Glomerular visceral epithelial cell (primary cell): ENCODE measurements around the gene PLCB1.
"Not testable (repeated sequence)": the region's sequence is repeated elsewhere in the genome, so short reads cannot be mapped to it uniquely, and the experiment has no call there.

ENCODE experiments used
- DNase-seq: peaks from one replicate; pipeline ENCODE4 v3.0.0-alpha.2; 2016; ENCODE audit errors: extremely low spot score

Gene PLCB1

GRCh38 chr20:8131598-8132483, at the start of gene PLCB1:
Gene PLCB1, plus strand, starts transcription at chr20:8132266. Its CDS starts 386 bp downstream, at chr20:8132652.
- DNase-seq: peak; percentile 83

GRCh38 chr20:8082989-8083388, 49.1 kb upstream of the PLCB1 start:
- DNase-seq: no peak

GRCh38 chr20:8089668-8090067, 42.4 kb upstream of the PLCB1 start:
- DNase-seq: no peak

GRCh38 chr20:8094415-8094818, 37.6 kb upstream of the PLCB1 start:
- DNase-seq: no peak

- DNase-seq: no peak
Observed at GRCh38 chr20:8094850-8095249, 37.2 kb upstream of the PLCB1 start.

GRCh38 chr20:8095648-8096572, 36.2 kb upstream of the PLCB1 start:
- DNase-seq: no peak

GRCh38 chr20:8097307-8097706, 34.8 kb upstream of the PLCB1 start:
- DNase-seq: no peak

GRCh38 chr20:8104252-8104651, 27.8 kb upstream of the PLCB1 start:
- DNase-seq: no peak

- not testable (repeated sequence) for DNase-seq
Observed at GRCh38 chr20:8114612-8115011, 17.5 kb upstream of the PLCB1 start.

- no peak for DNase-seq
Observed at GRCh38 chr20:8115436-8115835, 16.6 kb upstream of the PLCB1 start.

GRCh38 chr20:8116067-8116811, 15.8 kb upstream of the PLCB1 start:
- no peak for DNase-seq

- DNase-seq: no peak
Observed at GRCh38 chr20:8117636-8118035, 14.4 kb upstream of the PLCB1 start.

GRCh38 chr20:8118039-8118438, 14.0 kb upstream of the PLCB1 start:
- DNase-seq: no peak

GRCh38 chr20:8118760-8119159, 13.3 kb upstream of the PLCB1 start:
- DNase-seq: no peak

GRCh38 chr20:8121666-8122065, 10.4 kb upstream of the PLCB1 start:
- DNase-seq: no peak

- DNase-seq: no peak
Observed at GRCh38 chr20:8124639-8125038, 7.4 kb upstream of the PLCB1 start.

GRCh38 chr20:8126181-8126580, 5.9 kb upstream of the PLCB1 start:
- DNase-seq: no peak

GRCh38 chr20:8126841-8127378, 5.2 kb upstream of the PLCB1 start:
- DNase-seq: no peak

GRCh38 chr20:8127553-8128255, 4.4 kb upstream of the PLCB1 start:
- no peak for DNase-seq

- no peak for DNase-seq
Observed at GRCh38 chr20:8128291-8129060, 3.6 kb upstream of the PLCB1 start.
